SU-DHL-6 (cell line): ENCODE measurements around the gene NDUFC2.

Source experiments
- EZH2phosphoT487 ChIP-seq: fragments of 200-600 bp; sonication (generic), shearing (Covaris generic); conservative IDR thresholded peaks from 2 replicates; pipeline ENCODE4 v1.6.1; 2018; ENCODE audit warnings: mild to moderate bottlenecking, antibody characterized with exemption, low read length, moderate library complexity, mixed read lengths
- TF ChIP-seq, protein P1 (sequence below): fragments of 200-600 bp; sonication (generic); IDR thresholded peaks from one replicate; pipeline ENCODE4 v1.5.1; 2017; ENCODE audit warnings: antibody characterized with exemption, mild to moderate bottlenecking, low read length, moderate library complexity; ENCODE audit not compliant: insufficient read depth, poor library complexity, severe bottlenecking

DNA sequence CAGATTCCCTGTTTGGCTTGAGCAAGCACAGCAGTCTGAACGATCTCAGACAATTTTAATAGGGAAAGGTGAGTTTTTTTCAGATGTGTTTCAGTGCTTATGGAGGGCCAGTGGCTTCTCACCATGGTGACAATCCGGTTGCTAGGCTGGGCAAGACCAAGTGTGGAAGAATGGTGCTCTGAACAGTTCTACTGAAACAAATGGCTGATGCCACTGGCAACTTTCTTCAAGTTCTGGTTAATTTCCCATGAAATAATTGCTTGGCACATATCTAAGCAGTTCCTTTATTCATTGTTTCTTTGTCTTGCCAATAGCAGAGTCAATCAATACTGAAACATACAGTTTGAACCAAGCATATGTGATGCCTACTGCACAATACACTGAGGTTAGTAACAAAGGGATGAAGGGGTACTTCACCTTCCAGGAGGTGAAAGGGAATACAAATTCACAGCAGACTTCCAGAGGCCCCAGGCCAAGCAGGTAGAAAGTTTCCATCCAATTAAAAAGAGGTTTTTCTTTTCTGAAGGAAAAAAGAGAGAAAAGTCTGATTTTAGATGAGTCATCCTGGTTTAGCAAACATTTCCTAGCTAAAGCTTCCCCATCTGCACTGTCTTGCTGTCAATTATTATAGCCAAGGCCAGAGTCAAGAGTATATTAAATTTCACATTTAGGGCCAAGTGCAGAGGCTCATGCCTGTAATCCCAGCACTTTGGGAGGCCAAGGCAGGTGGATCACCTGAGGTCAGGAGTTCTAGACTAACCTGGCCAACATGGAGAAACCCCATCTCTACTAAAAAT, 21.2 kb upstream of the NDUFC2 start:
- TF ChIP-seq, protein P1, sequence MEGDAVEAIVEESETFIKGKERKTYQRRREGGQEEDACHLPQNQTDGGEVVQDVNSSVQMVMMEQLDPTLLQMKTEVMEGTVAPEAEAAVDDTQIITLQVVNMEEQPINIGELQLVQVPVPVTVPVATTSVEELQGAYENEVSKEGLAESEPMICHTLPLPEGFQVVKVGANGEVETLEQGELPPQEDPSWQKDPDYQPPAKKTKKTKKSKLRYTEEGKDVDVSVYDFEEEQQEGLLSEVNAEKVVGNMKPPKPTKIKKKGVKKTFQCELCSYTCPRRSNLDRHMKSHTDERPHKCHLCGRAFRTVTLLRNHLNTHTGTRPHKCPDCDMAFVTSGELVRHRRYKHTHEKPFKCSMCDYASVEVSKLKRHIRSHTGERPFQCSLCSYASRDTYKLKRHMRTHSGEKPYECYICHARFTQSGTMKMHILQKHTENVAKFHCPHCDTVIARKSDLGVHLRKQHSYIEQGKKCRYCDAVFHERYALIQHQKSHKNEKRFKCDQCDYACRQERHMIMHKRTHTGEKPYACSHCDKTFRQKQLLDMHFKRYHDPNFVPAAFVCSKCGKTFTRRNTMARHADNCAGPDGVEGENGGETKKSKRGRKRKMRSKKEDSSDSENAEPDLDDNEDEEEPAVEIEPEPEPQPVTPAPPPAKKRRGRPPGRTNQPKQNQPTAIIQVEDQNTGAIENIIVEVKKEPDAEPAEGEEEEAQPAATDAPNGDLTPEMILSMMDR: no peak
- no peak for TF ChIP-seq EZH2phosphoT487
